22Rv1 (cell line): ENCODE data around the gene TMEM151A.

Source experiments
- ZFX ChIP-seq: fragments of 450-650 bp; IDR thresholded peaks from 2 replicates; pipeline ENCODE4 v1.6.1; 2017; ENCODE audit warnings: antibody characterized with exemption, borderline replicate concordance
- TF ChIP-seq, protein P1 (sequence below): fragments of 450-650 bp; IDR thresholded peaks from 2 replicates; pipeline ENCODE4 v1.5.1; 2017; ENCODE audit warnings: mild to moderate bottlenecking

DNA sequence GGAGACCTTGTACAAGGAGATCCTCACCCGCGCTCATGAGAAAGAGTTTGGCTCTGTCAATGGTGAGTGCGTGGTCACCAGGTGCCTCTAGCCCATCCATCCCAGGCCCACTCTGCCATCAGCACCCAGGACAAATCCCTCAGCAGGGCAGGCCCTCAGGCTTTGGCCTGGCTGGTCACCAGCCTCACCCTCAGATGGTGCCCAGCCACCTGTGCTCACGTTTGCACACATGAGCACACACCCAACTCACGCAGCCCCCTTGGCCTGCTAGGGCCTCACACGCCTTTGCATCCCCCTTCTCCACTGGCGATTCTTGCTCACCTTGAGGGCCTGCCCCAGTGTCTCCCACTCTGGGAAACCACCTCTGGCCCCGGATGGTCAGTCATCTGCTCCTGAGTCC lies 27.3 kb upstream of the TMEM151A start:
- TF ChIP-seq, protein P1, sequence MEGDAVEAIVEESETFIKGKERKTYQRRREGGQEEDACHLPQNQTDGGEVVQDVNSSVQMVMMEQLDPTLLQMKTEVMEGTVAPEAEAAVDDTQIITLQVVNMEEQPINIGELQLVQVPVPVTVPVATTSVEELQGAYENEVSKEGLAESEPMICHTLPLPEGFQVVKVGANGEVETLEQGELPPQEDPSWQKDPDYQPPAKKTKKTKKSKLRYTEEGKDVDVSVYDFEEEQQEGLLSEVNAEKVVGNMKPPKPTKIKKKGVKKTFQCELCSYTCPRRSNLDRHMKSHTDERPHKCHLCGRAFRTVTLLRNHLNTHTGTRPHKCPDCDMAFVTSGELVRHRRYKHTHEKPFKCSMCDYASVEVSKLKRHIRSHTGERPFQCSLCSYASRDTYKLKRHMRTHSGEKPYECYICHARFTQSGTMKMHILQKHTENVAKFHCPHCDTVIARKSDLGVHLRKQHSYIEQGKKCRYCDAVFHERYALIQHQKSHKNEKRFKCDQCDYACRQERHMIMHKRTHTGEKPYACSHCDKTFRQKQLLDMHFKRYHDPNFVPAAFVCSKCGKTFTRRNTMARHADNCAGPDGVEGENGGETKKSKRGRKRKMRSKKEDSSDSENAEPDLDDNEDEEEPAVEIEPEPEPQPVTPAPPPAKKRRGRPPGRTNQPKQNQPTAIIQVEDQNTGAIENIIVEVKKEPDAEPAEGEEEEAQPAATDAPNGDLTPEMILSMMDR: no peak
- no peak for TF ChIP-seq ZFX
